ENCODE measurements around the gene COL4A5.

The COL4A5 gene

DNA sequence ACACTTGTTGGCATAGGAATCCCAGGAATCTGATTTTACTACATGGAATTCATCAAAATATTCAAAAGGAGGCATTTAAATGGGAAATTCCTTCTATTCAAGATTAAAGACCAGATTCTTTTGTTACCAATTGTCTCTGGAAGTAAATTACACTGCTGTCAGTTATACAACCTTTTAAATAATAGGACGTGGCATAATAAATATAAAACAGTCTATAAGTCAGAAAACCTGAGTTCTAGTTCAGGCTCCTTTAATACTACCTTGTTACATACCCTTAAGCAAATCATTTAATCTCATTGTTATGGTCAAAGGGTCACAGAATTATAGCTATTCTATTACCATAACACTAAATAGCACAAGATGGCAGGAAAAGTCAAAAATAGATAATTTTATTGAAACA lies 20.2 kb upstream of the COL4A5 start:
- Histone ChIP-seq H3K36me3 (ENCODE audit: control insufficient read depth, insufficient read depth, low read length) (no peaks in the 10 kb centered on the region), H3K9ac (ENCODE audit: low read depth, low read length) (no peak overlapping the region), H3K27me3 (ENCODE audit: control insufficient read depth, insufficient read depth, low read length) (peaks cover 3% of the 10 kb centered on the region; the same call in 1 of the 2 replicates), H3K4me3 (ENCODE audit: low read depth, low read length) (peak overlapping the region; percentile 2; the same call in 1 of the 2 replicates), H3K27ac (ENCODE audit: low read depth, low read length) (no peak overlapping the region), H3K4me1 (ENCODE audit: control insufficient read depth, insufficient read depth, low read length) (peaks cover 47% of the 10 kb centered on the region), H3K9me3 (ENCODE audit: control insufficient read depth, insufficient read depth, low read length) (no peaks in the 10 kb centered on the region)

DNA sequence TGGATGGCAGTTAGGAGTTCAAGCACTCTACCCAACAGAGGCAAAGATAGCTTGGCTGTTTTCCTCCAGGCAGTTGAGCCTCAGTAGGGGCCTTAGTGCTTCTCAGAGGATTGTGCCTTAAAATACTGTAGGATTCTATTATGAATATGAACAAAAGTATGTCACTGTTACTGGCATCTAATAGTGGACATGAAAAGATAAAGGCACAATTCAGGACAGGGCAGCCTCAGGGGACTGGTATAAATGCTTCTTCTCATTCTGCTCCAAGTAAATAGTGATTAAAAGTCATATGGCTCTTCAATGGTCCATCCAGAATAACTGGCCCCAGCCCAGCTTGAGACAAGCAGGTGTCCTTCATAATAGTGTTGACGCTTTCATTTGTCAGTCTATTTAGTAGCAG lies 19.2 kb upstream of the COL4A5 start:
- H3K27ac ChIP-seq (ENCODE audit: low read depth, low read length), result no peak overlapping the region
- H3K27me3 ChIP-seq (ENCODE audit: control insufficient read depth, insufficient read depth, low read length), result peaks cover 3% of the 10 kb centered on the region; the same call in 1 of the 2 replicates
- H3K4me1 ChIP-seq (ENCODE audit: control insufficient read depth, insufficient read depth, low read length), result peaks cover 41% of the 10 kb centered on the region
- H3K36me3 ChIP-seq (ENCODE audit: control insufficient read depth, insufficient read depth, low read length), result no peaks in the 10 kb centered on the region
- H3K9ac ChIP-seq (ENCODE audit: low read depth, low read length), result no peak overlapping the region
- H3K4me3 ChIP-seq (ENCODE audit: low read depth, low read length), result no peak overlapping the region
- no peaks in the 10 kb centered on the region for H3K9me3 ChIP-seq (ENCODE audit: control insufficient read depth, insufficient read depth, low read length)

DNA sequence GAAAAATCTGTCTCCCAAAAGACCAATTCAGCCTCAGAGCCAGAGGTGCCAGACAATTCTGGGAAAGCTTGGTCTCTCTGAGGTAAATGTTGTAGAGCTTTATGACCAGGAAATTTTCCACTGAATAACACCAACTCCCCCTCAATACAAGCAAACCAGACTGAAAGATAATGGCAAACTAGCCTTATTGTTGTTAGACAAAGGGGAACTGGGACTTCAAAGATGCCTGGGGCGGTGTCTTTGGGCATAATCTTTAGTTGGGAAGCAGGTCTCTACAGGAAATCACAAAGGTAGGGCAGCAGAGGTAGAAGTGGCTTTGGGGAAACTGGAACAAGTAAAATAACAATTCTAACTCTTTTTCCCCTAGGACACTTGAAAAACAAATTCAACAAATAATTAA lies 13.4 kb upstream of the COL4A5 start:
- Histone ChIP-seq H3K9me3 (ENCODE audit: control insufficient read depth, insufficient read depth, low read length) (no peaks in the 10 kb centered on the region), H3K4me3 (ENCODE audit: low read depth, low read length) (no peak overlapping the region), H3K4me1 (ENCODE audit: control insufficient read depth, insufficient read depth, low read length) (peaks cover 20% of the 10 kb centered on the region), H3K36me3 (ENCODE audit: control insufficient read depth, insufficient read depth, low read length) (no peaks in the 10 kb centered on the region), H3K27me3 (ENCODE audit: control insufficient read depth, insufficient read depth, low read length) (peaks cover 17% of the 10 kb centered on the region), H3K9ac (ENCODE audit: low read depth, low read length) (no peak overlapping the region), H3K27ac (ENCODE audit: low read depth, low read length) (peak overlapping the region; percentile 59)

DNA sequence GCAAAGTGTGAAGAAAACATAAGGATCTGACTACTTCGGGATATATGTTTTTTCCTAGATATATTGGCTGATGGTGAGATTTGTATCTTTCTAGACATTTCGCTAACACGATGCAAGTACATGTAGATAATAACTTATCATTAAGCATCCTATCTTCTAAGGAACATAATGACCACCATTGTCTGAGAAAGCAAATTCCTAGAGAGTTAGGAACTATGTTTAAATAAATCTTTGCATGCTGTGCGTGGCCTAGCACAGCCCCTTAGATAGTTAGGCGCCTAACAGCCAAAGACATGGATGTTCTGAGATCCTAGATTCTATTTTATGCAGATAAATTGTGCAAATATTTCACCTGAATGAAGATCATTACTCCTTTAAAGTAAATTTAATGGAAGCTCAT lies 4.4 kb upstream of the COL4A5 start:
- H3K4me1 ChIP-seq (ENCODE audit: control insufficient read depth, insufficient read depth, low read length), result peaks cover 17% of the 10 kb centered on the region
- H3K9ac ChIP-seq (ENCODE audit: low read depth, low read length), result no peak overlapping the region
- H3K27ac ChIP-seq (ENCODE audit: low read depth, low read length), result no peak overlapping the region
- no peaks in the 10 kb centered on the region for H3K36me3 ChIP-seq (ENCODE audit: control insufficient read depth, insufficient read depth, low read length)
- H3K4me3 ChIP-seq (ENCODE audit: low read depth, low read length), result no peak overlapping the region
- H3K9me3 ChIP-seq (ENCODE audit: control insufficient read depth, insufficient read depth, low read length), result no peaks in the 10 kb centered on the region
- H3K27me3 ChIP-seq (ENCODE audit: control insufficient read depth, insufficient read depth, low read length), result peaks cover 21% of the 10 kb centered on the region

DNA sequence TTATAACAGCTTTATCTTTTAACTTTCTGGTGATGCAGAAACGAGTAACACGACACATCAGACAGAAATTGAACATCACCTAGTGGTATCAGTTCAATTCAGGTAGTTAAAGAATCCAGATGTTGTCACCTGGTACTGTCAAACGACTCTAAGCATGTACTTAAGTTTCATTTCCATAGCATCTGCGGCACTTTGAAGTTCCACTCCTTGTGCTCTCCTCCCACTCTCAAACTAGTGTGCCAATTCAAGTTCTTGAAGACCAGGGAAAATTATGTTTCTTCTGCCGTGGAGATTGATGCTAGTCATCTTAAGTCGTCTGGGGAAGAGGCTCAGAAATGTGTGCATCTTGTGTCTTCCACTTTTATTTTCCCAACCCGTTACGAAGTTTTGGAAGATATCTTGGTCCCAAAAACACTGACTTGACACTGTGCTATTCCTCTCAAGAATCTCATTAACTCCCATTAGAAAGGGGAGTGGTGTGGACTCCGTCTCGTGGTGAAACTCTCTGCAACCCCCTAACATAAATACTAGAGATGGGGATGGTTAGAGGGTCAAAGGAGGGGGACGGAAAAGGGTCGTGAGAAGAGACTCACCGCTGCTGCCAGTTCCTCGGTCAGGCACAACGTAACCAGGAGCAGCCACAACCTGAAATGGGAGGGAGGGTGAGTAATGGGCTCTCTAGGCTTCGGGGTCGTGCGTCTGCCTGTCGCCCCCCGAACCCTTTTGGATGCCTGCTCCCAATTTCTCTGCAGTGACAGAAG lies 2.1 kb upstream of the COL4A5 start:
- H3K9me3 ChIP-seq (ENCODE audit: control insufficient read depth, insufficient read depth, low read length), result no peaks in the 10 kb centered on the region
- H3K4me1 ChIP-seq (ENCODE audit: control insufficient read depth, insufficient read depth, low read length), result peaks cover 32% of the 10 kb centered on the region
- no peak overlapping the region for H3K9ac ChIP-seq (ENCODE audit: low read depth, low read length)
- H3K27ac ChIP-seq (ENCODE audit: low read depth, low read length), result no peak overlapping the region
- H3K27me3 ChIP-seq (ENCODE audit: control insufficient read depth, insufficient read depth, low read length), result peaks cover 21% of the 10 kb centered on the region
- H3K36me3 ChIP-seq (ENCODE audit: control insufficient read depth, insufficient read depth, low read length), result no peaks in the 10 kb centered on the region
- peak overlapping the region; percentile 82 for H3K4me3 ChIP-seq (ENCODE audit: low read depth, low read length)

DNA sequence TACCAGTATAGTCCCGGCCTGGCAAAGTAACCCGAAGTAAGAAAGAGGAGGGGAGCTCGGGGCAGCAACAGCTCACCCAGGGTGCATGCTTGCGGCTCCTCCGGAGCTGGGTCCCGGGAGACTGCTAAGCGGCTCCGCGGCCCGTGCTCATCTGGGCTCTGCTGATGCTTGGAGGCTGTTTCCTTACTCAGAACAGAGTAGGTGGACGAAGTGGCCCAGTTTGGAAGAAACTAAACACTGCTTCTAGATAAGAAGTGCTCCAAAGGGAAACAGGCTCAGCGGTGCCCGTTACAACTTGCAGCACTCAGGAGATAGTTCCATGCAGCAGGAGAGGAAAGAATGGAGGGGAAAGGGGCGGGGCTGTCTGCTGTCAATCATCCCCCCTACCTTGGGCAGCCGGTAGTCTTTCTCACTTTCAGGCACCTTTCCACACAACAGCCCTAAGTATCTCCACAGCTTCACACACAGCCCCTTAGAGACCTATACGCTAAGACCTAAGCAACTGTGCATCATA lies 1.5 kb upstream of the COL4A5 start, which contains the start of gene COL4A6:
Gene COL4A6, minus strand, starts transcription at position 313 of the 514 bp plus-strand sequence. Its CDS starts 226 bp downstream, at position 87.
- Histone ChIP-seq H3K4me1 (ENCODE audit: control insufficient read depth, insufficient read depth, low read length) (peaks cover 38% of the 10 kb centered on the region), H3K4me3 (ENCODE audit: low read depth, low read length) (peak within 1 kb of the TSS; percentile 82), H3K9ac (ENCODE audit: low read depth, low read length) (no peak within 1 kb of the TSS; the same call in 1 of the 2 replicates), H3K27me3 (ENCODE audit: control insufficient read depth, insufficient read depth, low read length) (peaks cover 21% of the 10 kb centered on the region), H3K27ac (ENCODE audit: low read depth, low read length) (peak within 1 kb of the TSS; percentile 89), H3K9me3 (ENCODE audit: control insufficient read depth, insufficient read depth, low read length) (no peaks in the 10 kb centered on the region), H3K36me3 (ENCODE audit: control insufficient read depth, insufficient read depth, low read length) (no peaks in the 10 kb centered on the region)

DNA sequence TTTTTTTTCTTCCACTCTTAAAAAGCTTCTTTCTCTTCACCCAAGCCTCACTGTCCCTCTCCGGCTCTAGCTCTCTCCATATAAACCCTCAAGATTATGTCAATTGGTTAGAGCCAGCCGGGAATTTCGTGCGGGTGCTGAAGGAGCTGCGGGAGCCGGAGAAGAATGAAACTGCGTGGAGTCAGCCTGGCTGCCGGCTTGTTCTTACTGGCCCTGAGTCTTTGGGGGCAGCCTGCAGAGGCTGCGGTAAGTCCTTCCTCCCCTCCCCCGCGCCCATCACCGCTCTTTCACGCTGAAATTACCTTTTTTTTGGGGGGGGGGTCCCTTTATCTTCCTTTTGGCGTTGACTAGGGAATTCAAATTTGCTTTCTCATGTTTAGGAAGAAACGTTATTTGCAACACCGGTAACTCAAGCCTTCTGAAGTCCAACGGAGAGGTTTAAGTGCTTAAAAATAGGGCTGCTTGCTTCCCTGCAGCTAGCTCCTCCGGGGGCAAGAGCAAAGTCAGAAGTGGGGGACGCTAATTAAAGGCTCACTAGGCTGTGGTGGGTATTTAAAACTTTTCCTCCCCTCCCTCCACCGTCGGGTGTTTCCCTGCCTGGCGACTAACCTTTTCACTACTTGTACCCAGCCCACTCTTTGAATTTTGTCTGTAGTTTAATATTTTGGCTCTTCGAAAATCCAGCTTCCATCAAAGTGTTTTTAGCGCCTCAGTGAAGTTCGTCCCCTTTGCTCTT lies 491 bp downstream of the COL4A5 start:
- Histone ChIP-seq H3K9ac (ENCODE audit: low read depth, low read length) (peak overlapping the region; percentile 77), H3K4me3 (ENCODE audit: low read depth, low read length) (peak overlapping the region; percentile 82)

DNA sequence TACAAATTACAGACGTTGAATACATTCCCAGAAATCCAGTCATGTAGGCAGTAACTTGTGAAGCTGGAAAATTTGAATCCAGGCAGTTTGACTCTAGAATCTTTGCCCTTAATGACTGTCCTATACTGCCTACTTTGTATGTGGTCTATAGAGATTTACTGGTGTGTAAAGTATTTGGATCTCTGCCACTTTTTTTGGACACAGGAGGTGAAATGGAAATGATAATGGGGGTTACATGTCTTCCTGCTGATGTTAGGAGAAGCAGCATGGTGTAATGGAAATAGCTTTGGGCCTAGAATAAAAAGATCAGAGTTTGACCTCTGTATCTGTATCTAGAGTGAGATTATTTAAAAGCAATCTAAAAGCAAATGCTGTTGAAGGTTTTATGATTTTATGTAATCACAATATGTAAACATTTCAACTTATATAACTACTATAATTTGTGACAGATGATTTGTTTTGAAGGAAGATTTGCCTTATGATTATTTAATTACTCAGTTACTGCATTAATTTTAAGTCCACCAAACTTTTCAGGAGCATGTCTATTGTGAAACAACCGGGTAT lies 3.3 kb downstream of the COL4A5 start:
- 0 out of 2 replicates have a peak, but pooled peaks cover 2% of the 10 kb centered on the region for H3K27me3 ChIP-seq (ENCODE audit: control insufficient read depth, insufficient read depth, low read length)
- H3K4me3 ChIP-seq (ENCODE audit: low read depth, low read length), result peak overlapping the region; percentile 82; the same call in 1 of the 2 replicates
- H3K36me3 ChIP-seq (ENCODE audit: control insufficient read depth, insufficient read depth, low read length), result peaks cover 5% of the 10 kb centered on the region; the same call in 1 of the 2 replicates
- H3K9me3 ChIP-seq (ENCODE audit: control insufficient read depth, insufficient read depth, low read length), result no peaks in the 10 kb centered on the region; the same call in 1 of the 2 replicates
- H3K27ac ChIP-seq (ENCODE audit: low read depth, low read length), result no peak overlapping the region
- H3K4me1 ChIP-seq (ENCODE audit: control insufficient read depth, insufficient read depth, low read length), result peaks cover 50% of the 10 kb centered on the region
- no peak overlapping the region for H3K9ac ChIP-seq (ENCODE audit: low read depth, low read length)

More for the DNA sequence above, 491 bp downstream of the COL4A5 start:
- Histone ChIP-seq H3K36me3 (ENCODE audit: control insufficient read depth, insufficient read depth, low read length) (peaks cover 5% of the 10 kb centered on the region; the same call in 1 of the 2 replicates), H3K9me3 (ENCODE audit: control insufficient read depth, insufficient read depth, low read length) (no peaks in the 10 kb centered on the region; the same call in 1 of the 2 replicates), H3K27ac (ENCODE audit: low read depth, low read length) (peak overlapping the region; percentile 89), H3K4me1 (ENCODE audit: control insufficient read depth, insufficient read depth, low read length) (peaks cover 38% of the 10 kb centered on the region), H3K27me3 (ENCODE audit: control insufficient read depth, insufficient read depth, low read length) (peaks cover 21% of the 10 kb centered on the region)

DNA sequence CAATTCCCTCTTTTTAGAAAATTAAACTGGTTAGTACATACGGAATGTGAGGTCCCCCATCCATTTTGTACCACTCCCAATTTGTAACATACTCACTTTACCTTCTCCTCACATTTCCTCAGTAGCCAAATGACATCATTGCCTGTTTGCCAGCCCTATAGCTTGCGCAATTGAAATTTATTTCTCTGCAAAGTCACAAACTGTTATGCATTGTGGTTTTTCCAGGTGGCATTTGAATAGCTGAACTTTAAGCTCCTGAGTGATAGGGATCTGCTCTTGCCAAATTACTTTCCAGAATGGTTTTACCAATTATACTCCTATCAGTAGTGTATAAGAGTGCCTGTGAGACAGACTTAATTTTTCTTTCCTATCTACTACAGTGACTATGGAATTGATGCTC lies 7.7 kb downstream of the COL4A5 start:
- H3K27ac ChIP-seq (ENCODE audit: low read depth, low read length), result no peak overlapping the region

DNA sequence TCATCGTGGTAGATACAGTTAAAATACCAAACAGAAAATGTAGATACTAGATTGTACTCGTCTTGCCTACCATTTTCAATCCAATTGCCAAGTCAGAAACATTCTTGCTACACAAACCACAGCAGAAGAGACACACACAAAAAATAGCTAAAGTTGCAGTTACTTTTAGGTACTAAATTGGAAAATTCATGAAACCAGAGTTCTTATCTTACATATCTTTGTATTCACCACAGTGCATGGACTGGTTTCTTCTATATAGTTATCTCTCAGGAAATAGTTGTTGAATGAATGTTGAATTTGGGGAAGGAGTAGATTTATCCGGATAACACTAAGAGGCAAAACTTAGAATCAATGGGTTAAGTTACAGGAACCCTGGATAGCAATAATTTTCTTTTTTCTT lies 14.2 kb downstream of the COL4A5 start:
- H3K9ac ChIP-seq (ENCODE audit: low read depth, low read length), result no peak overlapping the region
- H3K27me3 ChIP-seq (ENCODE audit: control insufficient read depth, insufficient read depth, low read length), result no peaks in the 10 kb centered on the region
- no peak overlapping the region for H3K4me3 ChIP-seq (ENCODE audit: low read depth, low read length)
- H3K4me1 ChIP-seq (ENCODE audit: control insufficient read depth, insufficient read depth, low read length), result peaks cover 8% of the 10 kb centered on the region
- no peaks in the 10 kb centered on the region for H3K9me3 ChIP-seq (ENCODE audit: control insufficient read depth, insufficient read depth, low read length)
- H3K36me3 ChIP-seq (ENCODE audit: control insufficient read depth, insufficient read depth, low read length), result no peaks in the 10 kb centered on the region
- H3K27ac ChIP-seq (ENCODE audit: low read depth, low read length), result no peak overlapping the region

More for the DNA sequence above, 7.7 kb downstream of the COL4A5 start:
- Histone ChIP-seq H3K9me3 (ENCODE audit: control insufficient read depth, insufficient read depth, low read length) (no peaks in the 10 kb centered on the region; the same call in 1 of the 2 replicates), H3K9ac (ENCODE audit: low read depth, low read length) (no peak overlapping the region), H3K4me1 (ENCODE audit: control insufficient read depth, insufficient read depth, low read length) (peaks cover 26% of the 10 kb centered on the region), H3K27me3 (ENCODE audit: control insufficient read depth, insufficient read depth, low read length) (no peaks in the 10 kb centered on the region), H3K36me3 (ENCODE audit: control insufficient read depth, insufficient read depth, low read length) (peaks cover 5% of the 10 kb centered on the region; the same call in 1 of the 2 replicates), H3K4me3 (ENCODE audit: low read depth, low read length) (no peak overlapping the region)

All from HUES48 (cell line).